GM23338 (cell line): ENCODE results near the gene PORCN. TPM values are rescaled to one million over a fixed set of nuclear protein-coding genes. Genes with fewer than 3 reads are reported as not detected.

Experiments used
- ATAC-seq: fragments of 200-7000 bp; cut with Tn5 transposase; 3 replicates; pipeline ENCODE4 v1.9.1; 2020
- DNase-seq: peaks from one replicate; pipeline ENCODE4 v3.0.0-alpha.2; 2015; ENCODE audit warnings: low spot score
- H2AFZ ChIP-seq: fragments of 200-600 bp; sonication (generic); 2 replicates; pipeline ENCODE4 v1.8.0; 2016; ENCODE audit warnings: antibody characterized with exemption, mild to moderate bottlenecking, moderate library complexity
- H3F3A ChIP-seq: fragments of 200-600 bp; sonication (generic); replicated peaks from 2 replicates; pipeline ENCODE4 v1.8.0; 2017; ENCODE audit warnings: antibody characterized with exemption, mixed run types, low read depth
- H3K27ac ChIP-seq: fragments of 200-600 bp; sonication (generic); 2 replicates; pipeline ENCODE4 v1.6.1; 2016; ENCODE audit warnings: low read depth
- H3K27me3 ChIP-seq: fragments of 200-600 bp; sonication (generic); 2 replicates; pipeline ENCODE4 v1.8.0; 2016; ENCODE audit warnings: mild to moderate bottlenecking, mixed run types, moderate library complexity; ENCODE audit not compliant: insufficient read depth
- H3K36me3 ChIP-seq: fragments of 200-600 bp; sonication (generic); 2 replicates; pipeline ENCODE4 v1.8.0; 2016; ENCODE audit warnings: mild to moderate bottlenecking; ENCODE audit not compliant: insufficient read depth
- H3K4me1 ChIP-seq: fragments of 200-600 bp; sonication (generic); 2 replicates; pipeline ENCODE4 v1.8.0; 2016; ENCODE audit warnings: mild to moderate bottlenecking, moderate library complexity; ENCODE audit not compliant: insufficient read depth
- H3K4me2 ChIP-seq: fragments of 200-600 bp; sonication (generic); 2 replicates; pipeline ENCODE4 v1.7.1; 2017; ENCODE audit warnings: mixed run types
- H3K4me3 ChIP-seq: fragments of 200-600 bp; sonication (generic); 2 replicates; pipeline ENCODE4 v1.6.1; 2016; ENCODE audit warnings: mixed run types
- H3K79me2 ChIP-seq: fragments of 200-600 bp; sonication (generic); replicated peaks from 2 replicates; pipeline ENCODE4 v1.8.0; 2017; ENCODE audit warnings: mild to moderate bottlenecking; ENCODE audit not compliant: insufficient read depth
- H3K9me2 ChIP-seq: fragments of 200-600 bp; sonication (generic); 2 replicates; pipeline ENCODE4 v1.8.0; 2017; ENCODE audit not compliant: insufficient read depth
- H4K20me1 ChIP-seq: fragments of 200-600 bp; sonication (generic); replicated peaks from 2 replicates; pipeline ENCODE4 v1.8.0; 2017; ENCODE audit warnings: mild to moderate bottlenecking; ENCODE audit not compliant: insufficient read depth
- H3K27ac Mint-ChIP-seq: 2 replicates; pipeline ENCODE4 v1.8.0; 2020; ENCODE audit warnings: inconsistent platforms, mild to moderate bottlenecking, moderate library complexity, mixed read lengths
- H3K27me3 Mint-ChIP-seq: 3 replicates; pipeline ENCODE4 v1.8.0; 2022; ENCODE audit warnings: low read depth, mild to moderate bottlenecking, moderate library complexity, mixed read lengths, inconsistent platforms; ENCODE audit not compliant: insufficient read depth, poor library complexity
- H3K36me3 Mint-ChIP-seq: 3 replicates; pipeline ENCODE4 v1.8.0; 2021; ENCODE audit warnings: low read depth, mild to moderate bottlenecking, inconsistent platforms, moderate library complexity, mixed read lengths
- H3K4me1 Mint-ChIP-seq: 3 replicates; pipeline ENCODE4 v1.8.0; 2020; ENCODE audit warnings: mild to moderate bottlenecking, inconsistent platforms, mixed read lengths
- H3K4me3 Mint-ChIP-seq: 3 replicates; pipeline ENCODE4 v1.8.0; 2021; ENCODE audit warnings: moderate library complexity, mild to moderate bottlenecking, inconsistent platforms, mixed read lengths
- H3K9me3 Mint-ChIP-seq: 3 replicates; pipeline ENCODE4 v1.8.0; 2020; ENCODE audit warnings: moderate library complexity, mild to moderate bottlenecking, inconsistent platforms, mixed read lengths
- JUNB ChIP-seq: IDR thresholded peaks from one replicate; pipeline ENCODE4 v1.6.1; 2016; ENCODE audit warnings: antibody characterized with exemption; ENCODE audit not compliant: unreplicated experiment
- POLR2AphosphoS5 ChIP-seq: IDR thresholded peaks from 2 replicates; pipeline ENCODE4 v1.6.1; 2016; ENCODE audit warnings: antibody characterized with exemption, low read depth
- polyA plus RNA-seq: library from polyadenylated mRNA; unstranded; fragments of >200 nt; fragmentation: Nextera tagmentation; extraction: Ambion mirVana; gene quantifications from 2 replicates; pipeline ENCODE4 v1.2.1, GENCODE V29; 2016
- total RNA-seq: library from RNA; depleted of rRNA; stranded (reverse); fragments of >200 nt; shearing (Covaris generic); gene quantifications from 2 replicates; pipeline ENCODE4 v1.2.3, GENCODE V29; 2014
- TF ChIP-seq, protein P1 (sequence below), 2 experiments: fragments of 200-600 bp in 1 of 2; sonication (generic) in 1 of 2; conservative IDR thresholded peaks; 2 replicates each; pipeline versions ENCODE4 v1.5.1 to v1.6.1; 2016 to 2017; ENCODE audit warnings: antibody characterized with exemption in 2 of 2, low read depth in 2 of 2, mild to moderate bottlenecking in 2 of 2, moderate library complexity in 1 of 2
- TF ChIP-seq, protein P2 (sequence below): IDR thresholded peaks from one replicate; pipeline ENCODE4 v1.6.1; 2018; ENCODE audit warnings: antibody characterized with exemption; ENCODE audit not compliant: unreplicated experiment
- TF ChIP-seq, protein P3 (sequence below): fragments of 250-450 bp; sonication (Bioruptor Pico); IDR thresholded peaks from 2 replicates; pipeline ENCODE4 v1.5.0; 2020; ENCODE audit warnings: mild to moderate bottlenecking, moderate library complexity

PORCN gene
- total and polyA plus RNA-seq, 2 experiments from 2014 or later: 19.4 to 28.5 TPM

DNA sequence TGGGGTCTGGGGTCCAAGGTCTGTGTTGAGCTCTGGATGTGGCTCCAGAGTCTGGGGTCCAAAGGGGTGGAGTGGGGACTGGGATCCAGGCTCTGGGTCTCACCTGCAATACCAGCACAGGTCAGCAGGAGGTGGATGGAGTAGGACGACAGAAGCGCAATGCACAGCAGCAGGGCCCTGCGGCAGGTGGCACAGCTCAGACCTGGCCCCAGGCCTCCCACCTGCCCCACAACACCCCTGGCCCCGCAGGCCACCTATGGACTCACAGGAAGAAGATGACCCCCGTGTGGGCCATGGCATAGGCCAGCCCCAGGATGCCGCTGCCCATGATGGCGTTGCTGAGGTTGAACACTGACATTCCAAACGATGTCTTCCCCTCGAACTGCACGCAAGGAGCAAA lies 42.1 kb upstream of the PORCN start:
- Mint-ChIP-seq H3K9me3 (no peaks in the 10 kb centered on the region; the same call in none of the 3 replicates), H3K36me3 (peaks cover 43% of the 10 kb centered on the region), H3K4me3 (peak overlapping the region; percentile 97; the same call in 1 of the 3 replicates), H3K4me1 (peaks cover 21% of the 10 kb centered on the region), H3K27ac (no peak overlapping the region), H3K27me3 (peaks cover 11% of the 10 kb centered on the region)
- Histone ChIP-seq H3K4me3 (peak overlapping the region; percentile 68; the same call in 1 of the 2 replicates), H3K27ac (no peak overlapping the region), H3K4me2 (no peak overlapping the region), H3K79me2 (0 out of 2 replicates have a peak, but pooled peaks cover 12% of the 10 kb centered on the region), H3K4me1 (no peaks in the 10 kb centered on the region), H3K27me3 (no peaks in the 10 kb centered on the region), H3K9me2 (no peaks in the 10 kb centered on the region), H3K36me3 (no peaks in the 10 kb centered on the region; the same call in 1 of the 2 replicates), H3F3A (no peaks in the 10 kb centered on the region), H2AFZ (no peak overlapping the region), H4K20me1 (no peaks in the 10 kb centered on the region)
- DNase-seq: peak; percentile 46
- TF ChIP-seq, protein P1, sequence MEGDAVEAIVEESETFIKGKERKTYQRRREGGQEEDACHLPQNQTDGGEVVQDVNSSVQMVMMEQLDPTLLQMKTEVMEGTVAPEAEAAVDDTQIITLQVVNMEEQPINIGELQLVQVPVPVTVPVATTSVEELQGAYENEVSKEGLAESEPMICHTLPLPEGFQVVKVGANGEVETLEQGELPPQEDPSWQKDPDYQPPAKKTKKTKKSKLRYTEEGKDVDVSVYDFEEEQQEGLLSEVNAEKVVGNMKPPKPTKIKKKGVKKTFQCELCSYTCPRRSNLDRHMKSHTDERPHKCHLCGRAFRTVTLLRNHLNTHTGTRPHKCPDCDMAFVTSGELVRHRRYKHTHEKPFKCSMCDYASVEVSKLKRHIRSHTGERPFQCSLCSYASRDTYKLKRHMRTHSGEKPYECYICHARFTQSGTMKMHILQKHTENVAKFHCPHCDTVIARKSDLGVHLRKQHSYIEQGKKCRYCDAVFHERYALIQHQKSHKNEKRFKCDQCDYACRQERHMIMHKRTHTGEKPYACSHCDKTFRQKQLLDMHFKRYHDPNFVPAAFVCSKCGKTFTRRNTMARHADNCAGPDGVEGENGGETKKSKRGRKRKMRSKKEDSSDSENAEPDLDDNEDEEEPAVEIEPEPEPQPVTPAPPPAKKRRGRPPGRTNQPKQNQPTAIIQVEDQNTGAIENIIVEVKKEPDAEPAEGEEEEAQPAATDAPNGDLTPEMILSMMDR (conservative IDR thresholded peaks at IDR 0.05; ENCODE audit: low read depth in 2 of 2): peak; percentile 29 to 42
- TF ChIP-seq, protein P2, sequence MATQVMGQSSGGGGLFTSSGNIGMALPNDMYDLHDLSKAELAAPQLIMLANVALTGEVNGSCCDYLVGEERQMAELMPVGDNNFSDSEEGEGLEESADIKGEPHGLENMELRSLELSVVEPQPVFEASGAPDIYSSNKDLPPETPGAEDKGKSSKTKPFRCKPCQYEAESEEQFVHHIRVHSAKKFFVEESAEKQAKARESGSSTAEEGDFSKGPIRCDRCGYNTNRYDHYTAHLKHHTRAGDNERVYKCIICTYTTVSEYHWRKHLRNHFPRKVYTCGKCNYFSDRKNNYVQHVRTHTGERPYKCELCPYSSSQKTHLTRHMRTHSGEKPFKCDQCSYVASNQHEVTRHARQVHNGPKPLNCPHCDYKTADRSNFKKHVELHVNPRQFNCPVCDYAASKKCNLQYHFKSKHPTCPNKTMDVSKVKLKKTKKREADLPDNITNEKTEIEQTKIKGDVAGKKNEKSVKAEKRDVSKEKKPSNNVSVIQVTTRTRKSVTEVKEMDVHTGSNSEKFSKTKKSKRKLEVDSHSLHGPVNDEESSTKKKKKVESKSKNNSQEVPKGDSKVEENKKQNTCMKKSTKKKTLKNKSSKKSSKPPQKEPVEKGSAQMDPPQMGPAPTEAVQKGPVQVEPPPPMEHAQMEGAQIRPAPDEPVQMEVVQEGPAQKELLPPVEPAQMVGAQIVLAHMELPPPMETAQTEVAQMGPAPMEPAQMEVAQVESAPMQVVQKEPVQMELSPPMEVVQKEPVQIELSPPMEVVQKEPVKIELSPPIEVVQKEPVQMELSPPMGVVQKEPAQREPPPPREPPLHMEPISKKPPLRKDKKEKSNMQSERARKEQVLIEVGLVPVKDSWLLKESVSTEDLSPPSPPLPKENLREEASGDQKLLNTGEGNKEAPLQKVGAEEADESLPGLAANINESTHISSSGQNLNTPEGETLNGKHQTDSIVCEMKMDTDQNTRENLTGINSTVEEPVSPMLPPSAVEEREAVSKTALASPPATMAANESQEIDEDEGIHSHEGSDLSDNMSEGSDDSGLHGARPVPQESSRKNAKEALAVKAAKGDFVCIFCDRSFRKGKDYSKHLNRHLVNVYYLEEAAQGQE: no peak
- TF ChIP-seq JUNB: no peak
- peak; percentile 60 for ATAC-seq

DNA sequence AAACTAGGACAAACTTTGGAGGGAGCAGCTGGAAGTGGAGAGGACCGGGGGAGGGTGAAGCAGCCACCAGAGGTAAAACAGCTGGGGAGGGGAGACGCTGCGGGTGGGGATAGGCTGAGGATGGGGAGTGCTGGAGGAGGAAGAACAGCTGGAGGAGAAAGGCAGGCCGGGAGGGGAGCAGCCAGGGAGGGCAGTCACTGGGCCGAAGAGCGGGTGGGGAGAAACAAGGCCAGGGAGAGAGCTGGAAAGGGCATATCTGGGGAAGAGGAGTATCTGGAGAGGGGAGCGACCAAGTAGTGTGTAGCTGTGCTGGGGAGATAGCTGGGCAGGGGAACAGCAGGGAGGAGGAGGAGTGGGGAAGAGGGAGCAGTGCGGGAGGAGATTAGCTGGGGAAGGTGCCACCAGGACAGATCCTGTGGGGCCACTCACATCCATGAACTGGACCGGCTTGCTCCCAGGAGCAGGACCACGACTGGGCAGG lies 41.5 kb upstream of the PORCN start:
- no peaks in the 10 kb centered on the region for H3F3A ChIP-seq
- no peaks in the 10 kb centered on the region for H3K9me2 ChIP-seq
- no peaks in the 10 kb centered on the region for H3K4me1 ChIP-seq
- Mint-ChIP-seq H3K27me3 (peaks cover 12% of the 10 kb centered on the region), H3K36me3 (peaks cover 39% of the 10 kb centered on the region), H3K27ac (no peak overlapping the region), H3K4me3 (peak overlapping the region; percentile 97), H3K4me1 (peaks cover 27% of the 10 kb centered on the region), H3K9me3 (no peaks in the 10 kb centered on the region; the same call in none of the 3 replicates)
- H3K79me2 ChIP-seq: 0 out of 2 replicates have a peak, but pooled peaks cover 12% of the 10 kb centered on the region
- peak overlapping the region; percentile 84 for H3K4me2 ChIP-seq
- no peaks in the 10 kb centered on the region for H4K20me1 ChIP-seq
- H3K27ac ChIP-seq: no peak overlapping the region
- no peaks in the 10 kb centered on the region for H3K36me3 ChIP-seq
- DNase-seq (peak; percentile 5), ATAC-seq (peak; percentile 18; the same call in 2 of the 3 replicates)
- no peak overlapping the region for H2AFZ ChIP-seq
- no peaks in the 10 kb centered on the region for H3K27me3 ChIP-seq
- H3K4me3 ChIP-seq: peak overlapping the region; percentile 68; the same call in 1 of the 2 replicates
- no peak for TF ChIP-seq POLR2AphosphoS5
- TF ChIP-seq, protein P1 (conservative IDR thresholded peaks at IDR 0.05; ENCODE audit: low read depth in 2 of 2): no peak
- TF ChIP-seq, protein P3, sequence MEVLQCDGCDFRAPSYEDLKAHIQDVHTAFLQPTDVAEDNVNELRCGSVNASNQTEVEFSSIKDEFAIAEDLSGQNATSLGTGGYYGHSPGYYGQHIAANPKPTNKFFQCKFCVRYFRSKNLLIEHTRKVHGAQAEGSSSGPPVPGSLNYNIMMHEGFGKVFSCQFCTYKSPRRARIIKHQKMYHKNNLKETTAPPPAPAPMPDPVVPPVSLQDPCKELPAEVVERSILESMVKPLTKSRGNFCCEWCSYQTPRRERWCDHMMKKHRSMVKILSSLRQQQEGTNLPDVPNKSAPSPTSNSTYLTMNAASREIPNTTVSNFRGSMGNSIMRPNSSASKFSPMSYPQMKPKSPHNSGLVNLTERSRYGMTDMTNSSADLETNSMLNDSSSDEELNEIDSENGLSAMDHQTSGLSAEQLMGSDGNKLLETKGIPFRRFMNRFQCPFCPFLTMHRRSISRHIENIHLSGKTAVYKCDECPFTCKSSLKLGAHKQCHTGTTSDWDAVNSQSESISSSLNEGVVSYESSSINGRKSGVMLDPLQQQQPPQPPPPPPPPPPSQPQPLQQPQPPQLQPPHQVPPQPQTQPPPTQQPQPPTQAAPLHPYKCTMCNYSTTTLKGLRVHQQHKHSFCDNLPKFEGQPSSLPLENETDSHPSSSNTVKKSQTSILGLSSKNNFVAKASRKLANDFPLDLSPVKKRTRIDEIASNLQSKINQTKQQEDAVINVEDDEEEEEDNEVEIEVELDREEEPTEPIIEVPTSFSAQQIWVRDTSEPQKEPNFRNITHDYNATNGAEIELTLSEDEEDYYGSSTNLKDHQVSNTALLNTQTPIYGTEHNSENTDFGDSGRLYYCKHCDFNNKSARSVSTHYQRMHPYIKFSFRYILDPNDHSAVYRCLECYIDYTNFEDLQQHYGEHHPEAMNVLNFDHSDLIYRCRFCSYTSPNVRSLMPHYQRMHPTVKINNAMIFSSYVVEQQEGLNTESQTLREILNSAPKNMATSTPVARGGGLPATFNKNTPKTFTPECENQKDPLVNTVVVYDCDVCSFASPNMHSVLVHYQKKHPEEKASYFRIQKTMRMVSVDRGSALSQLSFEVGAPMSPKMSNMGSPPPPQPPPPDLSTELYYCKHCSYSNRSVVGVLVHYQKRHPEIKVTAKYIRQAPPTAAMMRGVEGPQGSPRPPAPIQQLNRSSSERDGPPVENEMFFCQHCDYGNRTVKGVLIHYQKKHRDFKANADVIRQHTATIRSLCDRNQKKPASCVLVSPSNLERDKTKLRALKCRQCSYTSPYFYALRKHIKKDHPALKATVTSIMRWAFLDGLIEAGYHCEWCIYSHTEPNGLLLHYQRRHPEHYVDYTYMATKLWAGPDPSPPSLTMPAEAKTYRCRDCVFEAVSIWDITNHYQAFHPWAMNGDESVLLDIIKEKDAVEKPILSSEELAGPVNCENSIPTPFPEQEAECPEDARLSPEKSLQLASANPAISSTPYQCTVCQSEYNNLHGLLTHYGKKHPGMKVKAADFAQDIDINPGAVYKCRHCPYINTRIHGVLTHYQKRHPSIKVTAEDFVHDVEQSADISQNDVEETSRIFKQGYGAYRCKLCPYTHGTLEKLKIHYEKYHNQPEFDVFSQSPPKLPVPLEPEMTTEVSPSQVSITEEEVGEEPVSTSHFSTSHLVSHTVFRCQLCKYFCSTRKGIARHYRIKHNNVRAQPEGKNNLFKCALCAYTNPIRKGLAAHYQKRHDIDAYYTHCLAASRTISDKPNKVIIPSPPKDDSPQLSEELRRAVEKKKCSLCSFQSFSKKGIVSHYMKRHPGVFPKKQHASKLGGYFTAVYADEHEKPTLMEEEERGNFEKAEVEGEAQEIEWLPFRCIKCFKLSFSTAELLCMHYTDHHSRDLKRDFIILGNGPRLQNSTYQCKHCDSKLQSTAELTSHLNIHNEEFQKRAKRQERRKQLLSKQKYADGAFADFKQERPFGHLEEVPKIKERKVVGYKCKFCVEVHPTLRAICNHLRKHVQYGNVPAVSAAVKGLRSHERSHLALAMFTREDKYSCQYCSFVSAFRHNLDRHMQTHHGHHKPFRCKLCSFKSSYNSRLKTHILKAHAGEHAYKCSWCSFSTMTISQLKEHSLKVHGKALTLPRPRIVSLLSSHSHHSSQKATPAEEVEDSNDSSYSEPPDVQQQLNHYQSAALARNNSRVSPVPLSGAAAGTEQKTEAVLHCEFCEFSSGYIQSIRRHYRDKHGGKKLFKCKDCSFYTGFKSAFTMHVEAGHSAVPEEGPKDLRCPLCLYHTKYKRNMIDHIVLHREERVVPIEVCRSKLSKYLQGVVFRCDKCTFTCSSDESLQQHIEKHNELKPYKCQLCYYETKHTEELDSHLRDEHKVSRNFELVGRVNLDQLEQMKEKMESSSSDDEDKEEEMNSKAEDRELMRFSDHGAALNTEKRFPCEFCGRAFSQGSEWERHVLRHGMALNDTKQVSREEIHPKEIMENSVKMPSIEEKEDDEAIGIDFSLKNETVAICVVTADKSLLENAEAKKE (CRISPR knock-in tag): no peak
